Ectodermal cell (in vitro differentiated cells): ENCODE measurements around the gene PROCA1.
"Not testable (repeated sequence)": the region's sequence is repeated elsewhere in the genome, so short reads cannot be mapped to it uniquely, and the experiment has no call there.

Experiments used
- H3K27ac ChIP-seq: 2 replicates; pipeline ENCODE4 v1.7.0; 2013; ENCODE audit warnings: mild to moderate bottlenecking, low read depth, low read length; ENCODE audit not compliant: insufficient read depth, poor library complexity, severe bottlenecking
- H3K27me3 ChIP-seq: 2 replicates; pipeline ENCODE4 v1.7.0; 2013; ENCODE audit warnings: mild to moderate bottlenecking, low read length; ENCODE audit not compliant: insufficient read depth, control insufficient read depth, poor library complexity, severe bottlenecking
- H3K36me3 ChIP-seq: one replicate; pipeline ENCODE4 v1.7.0; 2013; ENCODE audit warnings: low read length; ENCODE audit not compliant: control insufficient read depth, insufficient read depth
- H3K4me1 ChIP-seq: one replicate; pipeline ENCODE4 v1.7.0; 2013; ENCODE audit warnings: low read length; ENCODE audit not compliant: control insufficient read depth, insufficient read depth
- H3K4me3 ChIP-seq: 2 replicates; pipeline ENCODE4 v1.7.0; 2013; ENCODE audit warnings: low read depth, low read length, control low read depth; ENCODE audit not compliant: insufficient read depth
- H3K9me3 ChIP-seq: 2 replicates; pipeline ENCODE4 v1.7.0; 2013; ENCODE audit warnings: mild to moderate bottlenecking, low read length, moderate library complexity; ENCODE audit not compliant: control insufficient read depth
- WGBS, 2 experiments: methylation state at CpG; one replicate each; pipeline ENCODE4 v1.1.7; 2013; ENCODE audit warnings: missing lambda C conversion rate in 2 of 2; 5-methylcytosine and 5-hydroxymethylcytosine counted together

PROCA1 gene

GRCh38 chr17:28743243-28744103 is 31.8 kb upstream of the PROCA1 start, which contains the start of gene TRAF4:
Gene TRAF4 (plus strand): TSS chr17:28744011. CDS start chr17:28744113, 102 bp downstream.
- Histone ChIP-seq H3K36me3 (peaks cover 14% of the 10 kb centered on the region), H3K9me3 (no peaks in the 10 kb centered on the region), H3K27ac (peak within 1 kb of the TSS; percentile 100), H3K4me3 (peak within 1 kb of the TSS; percentile 60), H3K4me1 (peaks cover 27% of the 10 kb centered on the region), H3K27me3 (no peaks in the 10 kb centered on the region)
- 0% methylated on average over 70 of the region's 70 CpGs for WGBS, 2 experiments

- H3K4me3 ChIP-seq = no peak overlapping the region
- peaks cover 4% of the 10 kb centered on the region for H3K36me3 ChIP-seq
- no peaks in the 10 kb centered on the region for H3K9me3 ChIP-seq
- 92 to 93% methylated on average over 19 of the region's 19 CpGs for WGBS, 2 experiments
- H3K4me1 ChIP-seq = peaks cover 20% of the 10 kb centered on the region
- no peak overlapping the region for H3K27ac ChIP-seq
- H3K27me3 ChIP-seq = no peaks in the 10 kb centered on the region
These were observed 30.0 kb upstream of the PROCA1 start for GRCh38 chr17:28741358-28742349.

- H3K27ac ChIP-seq = no peak overlapping the region
- no peaks in the 10 kb centered on the region for H3K36me3 ChIP-seq
- H3K27me3 ChIP-seq = no peaks in the 10 kb centered on the region
- H3K4me3 ChIP-seq = no peak overlapping the region
- H3K9me3 ChIP-seq = no peaks in the 10 kb centered on the region
- 94 to 95% methylated on average over 10 of the region's 10 CpGs for WGBS, 2 experiments
- peaks cover 10% of the 10 kb centered on the region for H3K4me1 ChIP-seq
These were observed 29.0 kb upstream of the PROCA1 start for GRCh38 chr17:28740406-28741357.

- H3K9me3 ChIP-seq = no peaks in the 10 kb centered on the region
- no peak overlapping the region for H3K27ac ChIP-seq
- no peak overlapping the region for H3K4me3 ChIP-seq
- no peaks in the 10 kb centered on the region for H3K27me3 ChIP-seq
- no peaks in the 10 kb centered on the region for H3K36me3 ChIP-seq
- 94% methylated on average over 9 of the region's 10 CpGs for WGBS, 2 experiments
- H3K4me1 ChIP-seq = peaks cover 8% of the 10 kb centered on the region
These were observed 27.1 kb upstream of the PROCA1 start for GRCh38 chr17:28738680-28739384.

GRCh38 chr17:28737770-28738679 is 26.3 kb upstream of the PROCA1 start:
- Histone ChIP-seq H3K4me3 (no peak overlapping the region), H3K36me3 (no peaks in the 10 kb centered on the region), H3K9me3 (no peaks in the 10 kb centered on the region), H3K27ac (no peak overlapping the region), H3K4me1 (peaks cover 3% of the 10 kb centered on the region), H3K27me3 (no peaks in the 10 kb centered on the region)
- WGBS, 2 experiments = 93 to 94% methylated on average over 22 of the region's 22 CpGs

GRCh38 chr17:28737316-28737715 is 25.6 kb upstream of the PROCA1 start:
- no peaks in the 10 kb centered on the region for H3K36me3 ChIP-seq
- no peak overlapping the region for H3K4me3 ChIP-seq
- 95 to 96% methylated on average over 12 of the region's 12 CpGs for WGBS, 2 experiments
- H3K9me3 ChIP-seq = no peaks in the 10 kb centered on the region
- no peaks in the 10 kb centered on the region for H3K4me1 ChIP-seq
- H3K27me3 ChIP-seq = no peaks in the 10 kb centered on the region
- no peak overlapping the region for H3K27ac ChIP-seq

GRCh38 chr17:28735913-28736769 is 24.5 kb upstream of the PROCA1 start:
- H3K9me3 ChIP-seq, H3K27ac ChIP-seq, H3K4me1 ChIP-seq, H3K36me3 ChIP-seq, H3K27me3 ChIP-seq, H3K4me3 ChIP-seq: not testable (repeated sequence)
- 95 to 98% methylated on average over 4 of the region's 8 CpGs for WGBS, 2 experiments

- Histone ChIP-seq H3K4me3 (no peak overlapping the region), H3K36me3 (no peaks in the 10 kb centered on the region), H3K9me3 (no peaks in the 10 kb centered on the region), H3K4me1 (no peaks in the 10 kb centered on the region), H3K27ac (no peak overlapping the region), H3K27me3 (no peaks in the 10 kb centered on the region)
- WGBS, 2 experiments = 86 to 93% methylated on average over 5 of the region's 5 CpGs
These were observed 23.6 kb upstream of the PROCA1 start for GRCh38 chr17:28735242-28735722.
